Smooth muscle cell (in vitro differentiated cells): ENCODE results near the gene SORCS2. TPM values are rescaled to one million over a fixed set of nuclear protein-coding genes. Genes with fewer than 3 reads are reported as not detected.

Experiments
- DNase-seq: peaks from one replicate; lab custom pipeline; 2025; ENCODE audit not compliant: unreplicated experiment; lab: John Stamatoyannopoulos, UW
- H2AFZ ChIP-seq: fragments of 200-600 bp; sonication (generic); 2 replicates; pipeline ENCODE4 v1.6.0; 2016; ENCODE audit warnings: antibody characterized with exemption, low read depth, mild to moderate bottlenecking
- H3F3A ChIP-seq: fragments of 200-600 bp; sonication (generic); 2 replicates; pipeline ENCODE4 v1.6.0; 2017; ENCODE audit warnings: antibody characterized with exemption, low read depth
- H3K27ac ChIP-seq: fragments of 200-600 bp; sonication (generic); 2 replicates; pipeline ENCODE4 v1.5.1; 2016; ENCODE audit warnings: low read depth, mild to moderate bottlenecking
- H3K27me3 ChIP-seq: fragments of 200-600 bp; sonication (generic); 2 replicates; pipeline ENCODE4 v1.6.1; 2016; ENCODE audit warnings: low read depth, mild to moderate bottlenecking
- H3K36me3 ChIP-seq: fragments of 200-600 bp; sonication (generic); 2 replicates; pipeline ENCODE4 v1.5.1; 2016; ENCODE audit warnings: low read depth
- H3K4me1 ChIP-seq: fragments of 200-600 bp; sonication (generic); 2 replicates; pipeline ENCODE4 v1.5.1; 2016; ENCODE audit warnings: low read depth
- H3K4me2 ChIP-seq: fragments of 200-600 bp; sonication (generic); 2 replicates; pipeline ENCODE4 v1.6.0; 2016; ENCODE audit warnings: mild to moderate bottlenecking
- H3K4me3 ChIP-seq: fragments of 200-600 bp; sonication (generic); 2 replicates; pipeline ENCODE4 v1.5.1; 2016; ENCODE audit warnings: mild to moderate bottlenecking
- H3K79me2 ChIP-seq: fragments of 200-600 bp; sonication (generic); 2 replicates; pipeline ENCODE4 v1.6.0; 2016; ENCODE audit warnings: low read depth, mild to moderate bottlenecking
- H3K9ac ChIP-seq: fragments of 200-600 bp; sonication (generic); 2 replicates; pipeline ENCODE4 v1.6.0; 2016; ENCODE audit warnings: low read depth
- H3K9me3 ChIP-seq: fragments of 200-600 bp; sonication (generic); replicated peaks from 2 replicates; pipeline ENCODE4 v1.5.1; 2016; ENCODE audit warnings: low read depth
- H4K20me1 ChIP-seq: fragments of 200-600 bp; sonication (generic); 2 replicates; pipeline ENCODE4 v1.6.0; 2016; ENCODE audit warnings: low read depth
- WGBS: methylation state at CpG from one replicate; pipeline ENCODE4 v1.1.7; 2016; ENCODE audit warnings: low lambda C conversion rate; 5-methylcytosine and 5-hydroxymethylcytosine counted together
- polyA plus RNA-seq: library from polyadenylated mRNA; unstranded; fragments of >200 nt; fragmentation: Nextera tagmentation; extraction: Ambion mirVana; gene quantifications from 2 replicates; pipeline ENCODE4 v1.2.1, GENCODE V29; 2016
- total RNA-seq: library from RNA; depleted of rRNA; stranded (reverse); fragments of >200 nt; gene quantifications from 2 replicates; pipeline ENCODE4 v1.2.3, GENCODE V29; 2014
- TF ChIP-seq, protein P1 (sequence below): fragments of 200-600 bp; sonication (generic); IDR thresholded peaks from 2 replicates; pipeline ENCODE4 v1.5.1; 2017; ENCODE audit warnings: borderline replicate concordance, mild to moderate bottlenecking, antibody characterized with exemption; ENCODE audit not compliant: insufficient read depth, poor library complexity, severe bottlenecking

Gene SORCS2
- total and polyA plus RNA-seq, 2 experiments from 2014 or later, result 5.2 to 9.3 TPM

DNA sequence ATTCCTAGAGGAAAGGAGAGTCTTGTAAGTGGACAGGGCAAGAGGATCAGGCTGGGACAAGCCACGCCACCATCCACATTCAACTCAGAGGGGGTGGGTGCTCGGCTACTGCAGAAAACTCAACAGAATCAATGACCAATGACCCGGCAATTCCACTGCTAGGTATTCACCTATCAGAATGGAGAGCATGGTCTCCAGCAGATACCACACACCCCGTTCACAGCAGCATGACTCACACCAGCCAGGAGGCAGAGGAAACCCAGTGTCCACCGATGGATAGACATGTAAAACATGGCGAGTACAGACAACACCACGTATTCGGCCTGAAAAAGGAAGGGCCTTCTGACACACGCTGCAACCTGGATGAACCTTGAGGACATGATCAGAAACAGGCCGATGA lies 571.5 kb downstream of the SORCS2 start:
- 70% methylated on average over 10 of the region's 10 CpGs for WGBS
- Histone ChIP-seq H3K4me1 (no peaks in the 10 kb centered on the region), H3K4me2 (no peak overlapping the region), H3K9me3 (no peaks in the 10 kb centered on the region), H4K20me1 (peaks cover 93% of the 10 kb centered on the region), H3K27me3 (no peaks in the 10 kb centered on the region), H3K4me3 (no peak overlapping the region), H3F3A (no peaks in the 10 kb centered on the region), H3K27ac (no peak overlapping the region), H3K79me2 (no peaks in the 10 kb centered on the region), H3K36me3 (no peaks in the 10 kb centered on the region), H2AFZ (no peak overlapping the region), H3K9ac (no peak overlapping the region)
- DNase-seq, result no peak
- TF ChIP-seq, protein P1, sequence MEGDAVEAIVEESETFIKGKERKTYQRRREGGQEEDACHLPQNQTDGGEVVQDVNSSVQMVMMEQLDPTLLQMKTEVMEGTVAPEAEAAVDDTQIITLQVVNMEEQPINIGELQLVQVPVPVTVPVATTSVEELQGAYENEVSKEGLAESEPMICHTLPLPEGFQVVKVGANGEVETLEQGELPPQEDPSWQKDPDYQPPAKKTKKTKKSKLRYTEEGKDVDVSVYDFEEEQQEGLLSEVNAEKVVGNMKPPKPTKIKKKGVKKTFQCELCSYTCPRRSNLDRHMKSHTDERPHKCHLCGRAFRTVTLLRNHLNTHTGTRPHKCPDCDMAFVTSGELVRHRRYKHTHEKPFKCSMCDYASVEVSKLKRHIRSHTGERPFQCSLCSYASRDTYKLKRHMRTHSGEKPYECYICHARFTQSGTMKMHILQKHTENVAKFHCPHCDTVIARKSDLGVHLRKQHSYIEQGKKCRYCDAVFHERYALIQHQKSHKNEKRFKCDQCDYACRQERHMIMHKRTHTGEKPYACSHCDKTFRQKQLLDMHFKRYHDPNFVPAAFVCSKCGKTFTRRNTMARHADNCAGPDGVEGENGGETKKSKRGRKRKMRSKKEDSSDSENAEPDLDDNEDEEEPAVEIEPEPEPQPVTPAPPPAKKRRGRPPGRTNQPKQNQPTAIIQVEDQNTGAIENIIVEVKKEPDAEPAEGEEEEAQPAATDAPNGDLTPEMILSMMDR, result no peak

DNA sequence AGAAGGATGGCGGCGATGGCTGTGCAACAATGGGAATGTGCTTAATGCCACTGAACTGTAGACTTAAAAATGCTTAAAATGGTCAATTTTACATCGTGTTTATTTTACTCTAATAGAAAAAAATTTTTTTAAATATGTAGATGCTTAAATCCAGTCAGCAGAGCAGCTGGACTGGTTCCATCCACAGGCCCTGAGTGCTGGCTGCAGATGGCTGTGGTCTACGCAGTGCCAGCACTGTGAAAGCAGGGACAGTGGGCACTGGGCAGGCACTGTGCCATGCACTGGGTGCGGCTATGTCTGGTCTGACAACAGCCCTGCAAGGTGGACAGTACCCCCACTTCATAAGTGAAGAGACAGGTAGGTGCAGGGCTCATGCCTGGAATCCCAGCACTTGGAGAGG lies 572.1 kb downstream of the SORCS2 start:
- Histone ChIP-seq H3K79me2 (no peaks in the 10 kb centered on the region), H3K27ac (no peak overlapping the region), H3K9ac (no peak overlapping the region), H3F3A (no peaks in the 10 kb centered on the region), H2AFZ (no peak overlapping the region), H3K4me3 (no peak overlapping the region), H3K4me1 (no peaks in the 10 kb centered on the region), H4K20me1 (peaks cover 93% of the 10 kb centered on the region), H3K4me2 (no peak overlapping the region), H3K9me3 (no peaks in the 10 kb centered on the region), H3K27me3 (no peaks in the 10 kb centered on the region), H3K36me3 (no peaks in the 10 kb centered on the region)
- no peak for DNase-seq
- WGBS, result 96% methylated on average over 5 of the region's 5 CpGs
- TF ChIP-seq, protein P1, result no peak

DNA sequence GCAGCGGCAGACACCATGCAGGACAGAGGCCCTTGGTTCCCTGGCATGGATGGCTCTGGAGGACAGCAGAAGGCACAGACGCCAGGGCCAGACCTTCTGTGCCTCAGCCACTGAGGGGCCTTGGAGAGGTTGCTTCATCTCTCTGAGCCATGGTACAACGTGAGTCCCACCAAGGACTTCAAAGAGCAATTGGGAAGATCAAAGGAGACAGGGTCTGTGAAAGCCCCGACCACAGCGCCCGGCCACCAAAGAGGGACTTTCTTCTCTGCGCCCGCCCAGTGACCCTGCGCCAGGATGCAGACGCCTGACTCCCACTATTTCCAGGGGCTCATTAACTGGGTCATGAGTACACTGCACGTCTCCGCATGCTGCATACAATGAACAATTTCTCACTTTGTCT lies 573.3 kb downstream of the SORCS2 start:
- no peaks in the 10 kb centered on the region for H3K79me2 ChIP-seq
- H3K9ac ChIP-seq, result no peak overlapping the region
- H3K4me1 ChIP-seq, result no peaks in the 10 kb centered on the region
- TF ChIP-seq, protein P1, result no peak
- H3K27ac ChIP-seq, result no peak overlapping the region
- 96% methylated on average over 12 of the region's 12 CpGs for WGBS
- H3K27me3 ChIP-seq, result no peaks in the 10 kb centered on the region
- H3K4me2 ChIP-seq, result no peak overlapping the region
- H3F3A ChIP-seq, result no peaks in the 10 kb centered on the region
- no peak overlapping the region for H3K4me3 ChIP-seq
- no peak overlapping the region for H2AFZ ChIP-seq
- no peak for DNase-seq
- no peaks in the 10 kb centered on the region for H3K36me3 ChIP-seq
- H3K9me3 ChIP-seq, result no peaks in the 10 kb centered on the region
- H4K20me1 ChIP-seq, result peaks cover 93% of the 10 kb centered on the region

GRCh38 chr4:7766086-7766485 lies 573.7 kb downstream of the SORCS2 start:
- Histone ChIP-seq H3K9ac (no peak overlapping the region), H3K4me2 (no peak overlapping the region), H4K20me1 (peaks cover 93% of the 10 kb centered on the region), H3K79me2 (no peaks in the 10 kb centered on the region), H3K36me3 (no peaks in the 10 kb centered on the region), H3K27ac (no peak overlapping the region), H3K9me3 (no peaks in the 10 kb centered on the region), H3K4me1 (no peaks in the 10 kb centered on the region), H3K27me3 (no peaks in the 10 kb centered on the region), H3K4me3 (no peak overlapping the region), H2AFZ (no peak overlapping the region), H3F3A (no peaks in the 10 kb centered on the region)
- TF ChIP-seq, protein P1, result no peak
- 97% methylated on average over 11 of the region's 11 CpGs for WGBS
- DNase-seq, result no peak
